ENCODE results near the gene ZMYND8. TPM values are rescaled to one million over a fixed set of nuclear protein-coding genes. Genes with fewer than 3 reads are reported as not detected.

The ZMYND8 gene
- total and polyA plus RNA-seq, 2 donors (not counting 3 experiments of a cell fraction or from before 2014, with no cell fraction given): 30.6 to 75.2 TPM

GRCh38 chr20:47290666-47291430, 65.7 kb downstream of the ZMYND8 start:
- no peak overlapping the region for H3K27ac ChIP-seq (ENCODE audit: insufficient read depth, low read depth, low read length)
- POLR2A ChIA-PET: interaction anchor here (0.7 kb wide), 1 partner anchor 68 kb away, joined by 5 read pairs; no protein-coding TSS in a partner anchor
- peaks cover 2% of the 10 kb centered on the region for H4K20me1 ChIP-seq (replicated peaks; ENCODE audit: control insufficient read depth, extremely low read depth, insufficient read depth, low read length)
- intact Hi-C loops (cut with micrococcal nuclease): no loop called here
- H3K9ac ChIP-seq (replicated peaks; ENCODE audit: extremely low read depth, insufficient read depth, low read length): no peak overlapping the region
- H3K27me3 ChIP-seq (ENCODE audit: control insufficient read depth in 2 of 2, insufficient read depth in 2 of 2, low read length in 2 of 2): no peaks in the 10 kb centered on the region
- DNase-seq (ENCODE audit: low read depth, low spot score) (no peak), FAIRE-seq (no peak)
- no peak overlapping the region for H3K4me2 ChIP-seq (ENCODE audit: insufficient read depth, low read length)
- H3K9me3 ChIP-seq (replicated peaks; ENCODE audit: control insufficient read depth, insufficient read depth, low read length): no peaks in the 10 kb centered on the region
- H3K9me1 ChIP-seq (replicated peaks; ENCODE audit: control insufficient read depth, extremely low read depth, insufficient read depth, low read length): no peaks in the 10 kb centered on the region
- CTCF ChIA-PET: interaction anchor here (1.2 to 5.5 kb wide), 5 partner anchors 10 to 93 kb away, joined by 4 to 23 read pairs (median 10); no protein-coding TSS in a partner anchor
- H3K4me3 ChIP-seq (replicated peaks in 1 of 3; ENCODE audit: insufficient read depth in 1 of 3, low read depth in 1 of 3, low read length in 3 of 3): no peak overlapping the region
- BruUV-seq (replicated peaks): no TSS peak
- dilution Hi-C loops (cut with MboI; ENCODE audit: extremely low pct_ligation_motif_present, low sequenced_read_pairs): no loop called here
- TF ChIP-seq EZH2 (IDR thresholded peaks at IDR 0.05; ENCODE audit: borderline replicate concordance, low read depth, low read length, severe bottlenecking): no peak
- TF ChIP-seq, protein P1, sequence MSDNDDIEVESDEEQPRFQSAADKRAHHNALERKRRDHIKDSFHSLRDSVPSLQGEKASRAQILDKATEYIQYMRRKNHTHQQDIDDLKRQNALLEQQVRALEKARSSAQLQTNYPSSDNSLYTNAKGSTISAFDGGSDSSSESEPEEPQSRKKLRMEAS (IDR thresholded peaks at IDR 0.05; ENCODE audit: insufficient read depth, insufficient read length): no peak
- no peak for TF ChIP-seq POLR2A (IDR thresholded peaks at IDR 0.05; ENCODE audit: low read depth, low read length)
- TF ChIP-seq, protein P2, sequence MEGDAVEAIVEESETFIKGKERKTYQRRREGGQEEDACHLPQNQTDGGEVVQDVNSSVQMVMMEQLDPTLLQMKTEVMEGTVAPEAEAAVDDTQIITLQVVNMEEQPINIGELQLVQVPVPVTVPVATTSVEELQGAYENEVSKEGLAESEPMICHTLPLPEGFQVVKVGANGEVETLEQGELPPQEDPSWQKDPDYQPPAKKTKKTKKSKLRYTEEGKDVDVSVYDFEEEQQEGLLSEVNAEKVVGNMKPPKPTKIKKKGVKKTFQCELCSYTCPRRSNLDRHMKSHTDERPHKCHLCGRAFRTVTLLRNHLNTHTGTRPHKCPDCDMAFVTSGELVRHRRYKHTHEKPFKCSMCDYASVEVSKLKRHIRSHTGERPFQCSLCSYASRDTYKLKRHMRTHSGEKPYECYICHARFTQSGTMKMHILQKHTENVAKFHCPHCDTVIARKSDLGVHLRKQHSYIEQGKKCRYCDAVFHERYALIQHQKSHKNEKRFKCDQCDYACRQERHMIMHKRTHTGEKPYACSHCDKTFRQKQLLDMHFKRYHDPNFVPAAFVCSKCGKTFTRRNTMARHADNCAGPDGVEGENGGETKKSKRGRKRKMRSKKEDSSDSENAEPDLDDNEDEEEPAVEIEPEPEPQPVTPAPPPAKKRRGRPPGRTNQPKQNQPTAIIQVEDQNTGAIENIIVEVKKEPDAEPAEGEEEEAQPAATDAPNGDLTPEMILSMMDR (IDR thresholded peaks at IDR 0.05; ENCODE audit: extremely low read depth in 1 of 2, insufficient read depth in 1 of 2, low read depth in 1 of 2, low read length in 2 of 2): no peak
- TF ChIP-seq JUN (IDR thresholded peaks at IDR 0.05; ENCODE audit: borderline replicate concordance, insufficient read depth, insufficient read length, low read depth): no peak
- no peak for TF ChIP-seq MYC (IDR thresholded peaks at IDR 0.05; ENCODE audit: low read depth, low read length)
- TF ChIP-seq GATA2 (IDR thresholded peaks at IDR 0.05; ENCODE audit: insufficient read depth, insufficient read length, low read depth, low read length): no peak
- no peak for TF ChIP-seq FOS (IDR thresholded peaks at IDR 0.05; ENCODE audit: borderline replicate concordance, insufficient read depth, low read length)
- no peak for TF ChIP-seq POLR2AphosphoS5 (IDR thresholded peaks at IDR 0.05; ENCODE audit: insufficient read depth, low read depth, low read length)
- H3K79me2 ChIP-seq (ENCODE audit: control insufficient read depth, insufficient read depth, low read length): peaks cover 25% of the 10 kb centered on the region
- H3K4me1 ChIP-seq (ENCODE audit: control insufficient read depth, extremely low read depth, insufficient read depth, low read length): peaks cover 2% of the 10 kb centered on the region
- peaks cover 44 to 59% of the 10 kb centered on the region in 2 experiments for H3K36me3 ChIP-seq (ENCODE audit: control insufficient read depth in 2 of 2, extremely low read depth in 1 of 2, insufficient read depth in 2 of 2, low read length in 2 of 2)
- no peak overlapping the region for H2AFZ ChIP-seq (ENCODE audit: low read depth, low read length)

All from endothelial cell of umbilical vein (primary cell).